Keratinocyte (primary cell): ENCODE results near the gene OBSCN.

Experiments
- EZH2 ChIP-seq: IDR thresholded peaks from one replicate; pipeline ENCODE4 v1.6.1; 2012; ENCODE audit warnings: inconsistent platforms, mild to moderate bottlenecking, low read length, moderate library complexity
- TF ChIP-seq, protein P1 (sequence below), 3 experiments: IDR thresholded peaks in 1 of 3; conservative IDR thresholded peaks in 1 of 3; optimal IDR thresholded peaks in 1 of 3; 2 replicates in 2 of 3; 3 replicates in 1 of 3; pipeline versions ENCODE3 to v1.5.1; 2011; ENCODE audit warnings: low read length in 3 of 3, mild to moderate bottlenecking in 3 of 3, moderate library complexity in 2 of 3, control low read depth in 1 of 3, inconsistent platforms in 1 of 3; ENCODE audit not compliant: insufficient read depth in 2 of 3; ENCODE audit errors: extremely low read depth in 1 of 3

GRCh38 chr1:228366062-228366865 is 158.4 kb downstream of the OBSCN start:
- TF ChIP-seq, protein P1, sequence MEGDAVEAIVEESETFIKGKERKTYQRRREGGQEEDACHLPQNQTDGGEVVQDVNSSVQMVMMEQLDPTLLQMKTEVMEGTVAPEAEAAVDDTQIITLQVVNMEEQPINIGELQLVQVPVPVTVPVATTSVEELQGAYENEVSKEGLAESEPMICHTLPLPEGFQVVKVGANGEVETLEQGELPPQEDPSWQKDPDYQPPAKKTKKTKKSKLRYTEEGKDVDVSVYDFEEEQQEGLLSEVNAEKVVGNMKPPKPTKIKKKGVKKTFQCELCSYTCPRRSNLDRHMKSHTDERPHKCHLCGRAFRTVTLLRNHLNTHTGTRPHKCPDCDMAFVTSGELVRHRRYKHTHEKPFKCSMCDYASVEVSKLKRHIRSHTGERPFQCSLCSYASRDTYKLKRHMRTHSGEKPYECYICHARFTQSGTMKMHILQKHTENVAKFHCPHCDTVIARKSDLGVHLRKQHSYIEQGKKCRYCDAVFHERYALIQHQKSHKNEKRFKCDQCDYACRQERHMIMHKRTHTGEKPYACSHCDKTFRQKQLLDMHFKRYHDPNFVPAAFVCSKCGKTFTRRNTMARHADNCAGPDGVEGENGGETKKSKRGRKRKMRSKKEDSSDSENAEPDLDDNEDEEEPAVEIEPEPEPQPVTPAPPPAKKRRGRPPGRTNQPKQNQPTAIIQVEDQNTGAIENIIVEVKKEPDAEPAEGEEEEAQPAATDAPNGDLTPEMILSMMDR (optimal IDR thresholded peaks at IDR 0.05 in 1 of 3, IDR thresholded peaks at IDR 0.05 in 1 of 3, conservative IDR thresholded peaks at IDR 0.05 in 1 of 3; ENCODE audit: extremely low read depth in 1 of 3, insufficient read depth in 2 of 3, low read length in 3 of 3), result no peak
- no peak for TF ChIP-seq EZH2
